GM21576 (cell line): ENCODE data around the gene GSTM1.
"Not testable (repeated sequence)": the region's sequence is repeated elsewhere in the genome, so short reads cannot be mapped to it uniquely, and the experiment has no call there.

Source experiments
- ATAC-seq: cut with Tn5 transposase; IDR thresholded peaks from one replicate; pipeline ENCODE4 v1.9.1; 2021; ENCODE audit warnings: mild to moderate bottlenecking, moderate library complexity; ENCODE audit not compliant: unreplicated experiment

Gene GSTM1

DNA sequence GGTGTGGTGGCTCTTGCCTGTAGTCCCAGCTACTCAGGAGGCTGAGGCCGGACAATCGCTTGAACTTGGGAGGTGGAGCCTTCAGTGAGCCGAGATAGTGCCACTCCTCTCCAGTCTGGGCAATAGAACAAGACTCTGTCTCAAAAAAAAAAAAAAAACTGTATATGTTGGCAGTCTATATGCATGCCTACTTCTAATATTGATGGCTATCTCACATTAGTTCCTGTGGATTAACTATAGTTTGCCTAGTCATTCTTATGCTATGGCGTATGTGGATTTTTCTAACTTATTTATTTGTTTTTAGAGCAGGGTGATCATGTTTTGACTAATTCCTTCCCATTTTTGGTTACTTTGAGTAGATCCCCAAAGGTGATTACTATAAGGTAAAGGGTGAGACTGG is 9.4 kb downstream of the GSTM1 start:
- no peak for ATAC-seq

DNA sequence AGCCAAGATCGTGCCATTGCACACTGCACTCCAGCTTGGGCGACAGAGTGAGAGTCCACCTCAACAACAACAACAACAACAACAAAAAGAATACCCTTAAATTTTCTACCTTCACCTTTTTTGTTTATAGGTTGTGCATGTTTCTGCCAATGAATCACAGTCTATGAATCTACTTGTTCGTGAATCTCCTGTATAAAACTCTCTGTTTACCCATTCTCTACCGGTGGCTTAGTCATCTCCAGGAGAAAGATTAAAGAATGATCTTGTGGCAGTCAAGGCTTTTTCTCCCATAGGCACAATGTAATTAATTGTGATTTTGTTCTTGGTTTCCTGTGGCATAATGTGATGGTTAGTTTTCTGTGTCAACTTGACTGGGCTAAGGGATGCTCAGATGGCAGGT is 10.2 kb downstream of the GSTM1 start:
- ATAC-seq: not testable (repeated sequence)

DNA sequence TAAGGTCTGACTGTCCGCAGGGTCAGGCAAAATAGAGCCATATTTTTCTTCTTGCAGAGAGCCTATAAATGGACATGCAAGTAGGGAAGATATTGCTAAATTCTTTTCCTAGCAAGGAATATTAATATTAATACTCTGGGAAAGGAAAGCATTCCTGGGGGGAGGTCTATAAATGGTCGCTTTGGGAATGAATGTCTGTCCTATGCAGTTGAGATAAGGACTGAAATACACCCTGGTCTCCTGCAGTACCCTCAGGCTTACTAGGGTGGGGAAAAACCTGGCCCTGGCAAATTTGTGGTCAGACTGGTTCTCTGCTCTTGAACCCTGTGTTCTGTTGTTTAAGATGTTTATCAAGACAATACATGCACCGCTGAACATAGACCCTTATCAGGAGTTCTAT is 15.3 kb downstream of the GSTM1 start:
- ATAC-seq: not testable (repeated sequence)

- no peak for ATAC-seq
Measured at GRCh38 chr1:109704173-109704572, 16.6 kb downstream of the GSTM1 start.

- ATAC-seq: no peak
Measured at GRCh38 chr1:109705411-109705810, 17.8 kb downstream of the GSTM1 start.

DNA sequence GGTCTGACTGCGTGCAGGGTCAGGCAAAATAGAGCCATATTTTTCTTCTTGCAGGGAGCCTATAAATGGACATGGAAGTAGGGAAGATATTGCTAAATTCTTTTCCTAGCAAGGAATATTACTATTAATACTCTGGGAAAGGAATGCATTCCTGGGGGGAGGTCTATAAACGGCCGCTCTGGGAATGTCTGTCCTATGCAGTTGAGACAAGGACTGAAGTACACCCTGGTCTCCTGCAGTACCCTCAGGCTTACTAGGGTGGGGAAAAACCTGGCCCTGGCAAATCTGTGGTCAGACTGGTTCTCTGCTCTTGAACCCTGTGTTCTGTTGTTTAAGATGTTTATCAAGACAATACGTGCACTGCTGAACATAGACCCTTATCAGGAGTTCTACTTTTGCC is 21.3 kb downstream of the GSTM1 start:
- ATAC-seq: not testable (repeated sequence)

DNA sequence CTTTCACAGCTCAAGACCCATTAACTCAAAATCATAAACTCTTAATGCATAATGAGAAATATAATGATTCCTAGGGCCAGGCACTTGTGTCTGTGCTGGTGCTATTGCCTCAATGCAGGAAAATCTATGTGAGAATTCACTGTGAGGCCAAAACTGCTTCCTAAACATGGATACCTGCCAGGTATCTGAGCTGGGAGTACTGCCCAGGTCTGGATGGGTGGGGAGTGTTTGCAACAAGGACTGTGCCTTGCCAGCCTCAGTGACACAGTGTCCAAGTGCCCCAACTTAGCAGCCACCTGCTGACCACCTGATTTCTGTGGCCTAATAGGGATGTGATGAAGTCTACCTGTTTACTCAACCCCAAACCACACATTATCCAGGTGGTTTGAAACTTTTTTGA is 22.2 kb downstream of the GSTM1 start:
- not testable (repeated sequence) for ATAC-seq

DNA sequence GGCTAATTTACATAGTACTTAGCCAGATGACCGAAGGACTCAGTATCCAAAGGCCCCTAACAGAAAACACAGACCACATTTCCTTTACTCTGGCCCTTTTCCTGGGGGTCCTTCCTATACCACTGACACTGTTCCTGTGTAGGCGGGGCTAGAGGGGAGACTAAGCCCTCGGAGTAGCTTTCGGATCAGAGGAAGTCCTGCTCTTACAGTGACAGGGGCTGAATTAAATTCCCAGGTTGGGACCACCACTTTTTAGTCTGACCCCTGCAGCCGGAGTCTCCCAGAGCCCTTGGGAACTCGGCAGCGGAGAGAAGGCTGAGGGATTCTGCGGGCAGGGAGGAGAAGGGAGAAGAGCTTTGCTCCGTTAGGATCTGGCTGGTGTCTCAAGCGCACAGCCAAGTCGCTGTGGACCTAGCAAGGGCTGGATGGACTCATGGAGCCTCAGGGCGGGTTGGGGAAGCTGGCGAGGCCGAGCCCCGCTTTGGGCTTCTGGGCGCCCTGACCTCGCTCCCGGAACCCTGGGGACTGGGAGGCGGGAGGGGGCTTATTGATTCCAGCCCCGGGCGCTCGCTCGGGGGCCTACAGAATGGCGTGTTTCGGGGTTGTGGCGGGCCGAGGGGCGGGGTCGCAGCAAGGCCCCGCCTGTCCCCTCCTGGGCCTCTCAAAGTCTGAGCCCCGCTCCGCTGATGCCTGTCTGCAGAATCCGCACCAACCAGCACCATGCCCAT is 24.1 kb downstream of the GSTM1 start, which contains the start of gene GSTM5:
Gene GSTM5, plus strand, starts transcription at position 659 of the 728 bp plus-strand sequence. Its CDS starts 62 bp downstream, at position 721.
- ATAC-seq: not testable (repeated sequence)

GRCh38 chr1:109712321-109712864 is 24.8 kb downstream of the GSTM1 start:
- ATAC-seq: no peak

GRCh38 chr1:109713636-109714035 is 26.0 kb downstream of the GSTM1 start:
- no peak for ATAC-seq

GRCh38 chr1:109714661-109715372 is 27.2 kb downstream of the GSTM1 start:
- no peak for ATAC-seq

DNA sequence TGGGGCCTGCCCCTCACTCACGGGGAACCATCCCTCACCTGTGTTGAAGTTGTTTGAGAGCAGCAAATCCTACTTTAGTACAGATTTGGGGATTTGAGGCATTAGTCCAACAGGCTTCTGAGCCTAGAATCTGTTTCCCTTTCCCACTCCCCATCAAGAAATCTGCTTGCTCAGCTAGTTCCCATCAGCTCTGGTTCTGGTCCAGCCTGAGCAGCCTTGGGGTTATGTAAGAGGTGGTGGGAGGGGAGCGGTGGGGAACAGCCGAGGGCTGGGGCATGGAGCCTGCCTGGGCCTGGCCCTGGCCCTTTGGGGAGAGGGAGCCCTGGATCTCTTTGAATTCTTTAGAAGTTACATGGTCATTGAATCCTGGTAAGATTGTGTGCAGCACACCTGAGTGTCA is 28.5 kb downstream of the GSTM1 start:
- ATAC-seq: no peak

- no peak for ATAC-seq
Measured at GRCh38 chr1:109716570-109717090, 29.0 kb downstream of the GSTM1 start.

- ATAC-seq: no peak
Measured at GRCh38 chr1:109717729-109718128, 30.1 kb downstream of the GSTM1 start.

GRCh38 chr1:109718495-109718894 is 30.9 kb downstream of the GSTM1 start:
- ATAC-seq: no peak

DNA sequence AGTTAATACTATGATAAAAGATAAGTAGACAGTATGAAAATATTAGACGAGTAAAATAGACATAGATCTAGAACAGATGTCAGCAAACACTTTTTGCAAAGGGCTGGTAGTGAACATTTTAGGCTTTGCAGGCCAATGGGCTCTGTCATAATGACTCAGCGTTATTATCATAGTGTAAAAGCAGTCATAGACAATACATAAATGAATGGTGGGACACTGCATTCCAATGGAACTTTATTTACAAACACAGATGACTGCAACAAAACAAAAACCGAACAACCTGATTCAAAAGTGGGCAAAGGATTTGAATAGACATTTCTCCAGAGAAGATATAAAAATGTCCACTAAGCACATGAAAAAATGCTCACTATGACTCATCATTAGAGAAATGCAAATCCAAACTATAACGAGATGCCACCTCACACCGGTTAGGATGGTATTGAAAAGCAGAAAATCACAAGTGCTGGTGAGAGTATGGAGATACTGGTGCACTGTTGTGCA is 31.8 kb downstream of the GSTM1 start:
- ATAC-seq: no peak

- no peak for ATAC-seq
Measured at GRCh38 chr1:109721042-109721441, 33.4 kb downstream of the GSTM1 start.

GRCh38 chr1:109721971-109722370 is 34.4 kb downstream of the GSTM1 start:
- no peak for ATAC-seq

DNA sequence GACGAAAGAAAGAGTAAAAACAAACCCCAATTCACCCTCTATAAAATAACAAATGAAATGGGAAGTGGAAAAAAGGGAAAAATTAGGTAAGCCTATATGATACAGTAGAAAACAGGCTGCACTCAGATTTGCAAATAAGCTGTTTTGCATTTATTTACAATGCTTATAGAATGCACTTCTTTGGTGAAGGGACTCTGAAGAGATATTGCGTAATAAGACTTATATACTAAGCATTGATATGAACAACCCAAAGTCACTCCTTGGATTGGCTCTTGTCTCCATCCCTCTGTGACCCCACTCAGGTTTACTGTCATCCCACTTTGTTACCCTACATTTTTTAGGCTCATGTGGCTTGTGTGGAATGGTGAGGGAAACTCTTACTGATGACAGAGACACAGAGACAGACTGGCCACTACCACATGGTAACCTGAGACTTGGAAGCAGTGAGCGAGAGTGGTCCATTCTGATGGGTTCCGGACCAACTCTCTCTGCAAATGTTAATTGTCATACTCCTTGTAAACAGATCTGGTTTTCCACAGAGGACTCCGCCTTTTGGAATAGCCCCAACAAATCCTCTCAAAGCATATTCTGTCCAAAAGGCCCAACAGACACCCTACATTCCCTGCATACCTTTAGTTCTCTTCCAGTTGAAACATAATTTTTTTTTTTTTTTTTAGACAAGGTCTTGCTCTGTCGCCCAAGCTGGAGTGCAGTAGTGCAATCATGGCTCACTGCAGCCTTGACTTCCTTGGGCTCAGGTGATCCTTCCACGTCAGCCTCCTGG is 35.5 kb downstream of the GSTM1 start:
- ATAC-seq: no peak

GRCh38 chr1:109724933-109725332 is 37.3 kb downstream of the GSTM1 start:
- no peak for ATAC-seq

- ATAC-seq: no peak
Measured at GRCh38 chr1:109725510-109725909, 37.9 kb downstream of the GSTM1 start.
